ENCODE data around the gene HNRNPA0.

HNRNPA0 gene

GRCh38 chr5:137710086-137710485 is 44.1 kb downstream of the HNRNPA0 start:
- Histone ChIP-seq H3K27me3 (ENCODE audit: control insufficient read depth in 5 of 5, insufficient read depth in 4 of 5, low read length in 5 of 5) (no peaks in the 10 kb centered on the region), H3K4me3 (ENCODE audit: low read depth in 1 of 5, low read length in 5 of 5) (no peak overlapping the region), H3K36me3 (ENCODE audit: control insufficient read depth in 5 of 5, insufficient read depth in 5 of 5, low read length in 5 of 5) (peaks cover 0 to 6% (median 2%) of the 10 kb centered on the region in 5 donors), H3K4me1 (ENCODE audit: control insufficient read depth in 5 of 5, insufficient read depth in 5 of 5, low read length in 5 of 5) (no peaks in the 10 kb centered on the region), H3K9me3 (ENCODE audit: control insufficient read depth in 5 of 5, low read length in 5 of 5) (peaks cover 0 to 8% (median 0%) of the 10 kb centered on the region in 5 donors), H3K27ac (ENCODE audit: low read depth, low read length) (no peak overlapping the region), H3K9ac (ENCODE audit: low read length in 5 of 5) (no peak overlapping the region)

DNA sequence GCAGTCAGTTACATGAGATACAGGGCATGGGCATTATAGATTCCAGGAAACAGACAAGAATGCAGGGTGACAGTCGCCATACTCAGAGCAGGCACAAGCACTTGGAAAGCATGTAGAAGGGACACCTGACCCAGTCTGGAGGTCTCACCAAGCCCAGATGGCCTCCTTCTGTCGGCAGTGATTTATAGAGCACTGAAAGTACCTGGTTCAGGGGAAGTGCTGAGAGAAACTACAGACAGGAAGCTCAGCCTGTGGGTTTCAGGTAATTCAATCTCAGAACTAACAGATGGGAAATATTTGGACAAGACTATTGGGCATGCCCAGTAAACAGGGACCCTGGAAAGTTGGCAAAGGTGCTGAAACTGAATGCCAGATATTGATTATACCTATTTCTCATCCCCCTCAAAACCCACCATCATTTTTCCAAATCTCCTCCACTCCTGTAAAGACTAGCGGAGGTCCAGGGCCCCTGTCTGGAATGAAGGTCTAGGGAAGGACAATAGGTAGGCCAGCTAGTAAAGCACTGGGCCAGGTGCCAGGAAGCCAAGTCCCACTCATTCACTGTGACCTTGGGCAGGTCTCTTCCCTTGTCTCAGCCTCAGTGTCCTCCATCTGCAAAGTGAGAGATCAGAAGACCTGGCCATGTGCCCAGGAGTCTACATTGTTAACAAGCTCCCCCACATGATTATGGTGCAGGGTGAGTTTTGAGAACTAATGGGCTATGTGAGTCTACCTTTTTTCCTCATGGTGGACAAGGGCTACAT is 45.2 kb downstream of the HNRNPA0 start:
- Histone ChIP-seq H3K36me3 (ENCODE audit: control insufficient read depth in 5 of 5, insufficient read depth in 5 of 5, low read length in 5 of 5) (peaks cover 0 to 6% (median 2%) of the 10 kb centered on the region in 5 donors), H3K9me3 (ENCODE audit: control insufficient read depth in 5 of 5, low read length in 5 of 5) (peaks cover 0 to 5% (median 0%) of the 10 kb centered on the region in 5 donors), H3K4me1 (ENCODE audit: control insufficient read depth in 5 of 5, insufficient read depth in 5 of 5, low read length in 5 of 5) (no peaks in the 10 kb centered on the region), H3K27ac (ENCODE audit: low read depth, low read length) (no peak overlapping the region), H3K27me3 (ENCODE audit: control insufficient read depth in 5 of 5, insufficient read depth in 4 of 5, low read length in 5 of 5) (no peaks in the 10 kb centered on the region), H3K9ac (ENCODE audit: low read length in 5 of 5) (no peak overlapping the region), H3K4me3 (ENCODE audit: low read depth in 1 of 5, low read length in 5 of 5) (no peak overlapping the region)

DNA sequence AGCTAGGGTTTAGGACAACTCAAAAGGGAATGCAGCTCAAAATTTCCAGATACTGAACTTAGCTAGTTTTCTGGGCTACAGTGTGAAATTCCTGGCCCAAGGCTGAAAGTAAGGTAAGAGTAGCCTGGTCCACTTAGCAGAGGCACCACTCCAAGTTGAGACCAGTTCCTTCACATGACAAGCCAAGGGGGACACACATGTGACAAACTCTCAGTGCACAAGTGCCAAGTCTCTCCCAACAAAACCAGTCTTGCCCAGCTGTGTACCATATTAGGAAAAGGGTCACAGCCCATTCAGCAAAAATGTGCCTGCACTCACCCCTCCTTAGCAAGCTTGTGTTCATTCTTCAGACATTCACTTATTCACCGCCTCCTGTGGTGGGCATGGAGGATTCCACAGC is 46.1 kb downstream of the HNRNPA0 start:
- Histone ChIP-seq H3K4me3 (ENCODE audit: low read depth in 1 of 5, low read length in 5 of 5) (no peak overlapping the region), H3K36me3 (ENCODE audit: control insufficient read depth in 5 of 5, insufficient read depth in 5 of 5, low read length in 5 of 5) (peaks cover 0 to 8% (median 2%) of the 10 kb centered on the region in 5 donors), H3K9me3 (ENCODE audit: control insufficient read depth in 5 of 5, low read length in 5 of 5) (peaks cover 0 to 2% (median 0%) of the 10 kb centered on the region in 5 donors), H3K27ac (ENCODE audit: low read depth, low read length) (no peak overlapping the region), H3K4me1 (ENCODE audit: control insufficient read depth in 5 of 5, insufficient read depth in 5 of 5, low read length in 5 of 5) (no peaks in the 10 kb centered on the region), H3K9ac (ENCODE audit: low read length in 5 of 5) (no peak overlapping the region), H3K27me3 (ENCODE audit: control insufficient read depth in 5 of 5, insufficient read depth in 4 of 5, low read length in 5 of 5) (no peaks in the 10 kb centered on the region)

DNA sequence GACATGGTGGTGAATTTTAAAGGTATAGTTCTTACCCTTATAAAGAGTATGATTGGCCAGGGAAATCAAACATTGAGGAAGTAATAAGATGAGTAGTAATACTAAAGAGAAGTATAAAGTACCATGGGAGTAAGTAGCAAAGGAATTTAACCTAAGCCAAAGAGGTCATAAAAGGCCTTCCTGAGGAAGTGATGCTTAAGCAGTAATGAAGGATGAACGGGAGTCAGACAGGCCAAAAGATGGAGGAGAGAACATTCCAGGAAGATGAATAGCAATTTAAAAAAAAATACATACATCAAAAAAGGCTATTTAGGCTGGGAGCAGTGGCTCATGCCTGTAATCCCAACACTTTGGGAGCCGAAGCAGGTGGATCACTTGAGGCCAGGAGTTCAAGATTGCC is 47.3 kb downstream of the HNRNPA0 start:
- no peak overlapping the region for H3K4me3 ChIP-seq (ENCODE audit: low read depth in 1 of 5, low read length in 5 of 5)
- H3K27ac ChIP-seq (ENCODE audit: low read depth, low read length), result no peak overlapping the region
- H3K27me3 ChIP-seq (ENCODE audit: control insufficient read depth in 5 of 5, insufficient read depth in 4 of 5, low read length in 5 of 5), result no peaks in the 10 kb centered on the region
- no peak overlapping the region for H3K9ac ChIP-seq (ENCODE audit: low read length in 5 of 5)
- peaks cover 0 to 8% (median 2%) of the 10 kb centered on the region in 5 donors for H3K36me3 ChIP-seq (ENCODE audit: control insufficient read depth in 5 of 5, insufficient read depth in 5 of 5, low read length in 5 of 5)
- H3K9me3 ChIP-seq (ENCODE audit: control insufficient read depth in 5 of 5, low read length in 5 of 5), result no peaks in the 10 kb centered on the region
- no peaks in the 10 kb centered on the region for H3K4me1 ChIP-seq (ENCODE audit: control insufficient read depth in 5 of 5, insufficient read depth in 5 of 5, low read length in 5 of 5)

GRCh38 chr5:137705106-137705505 is 49.1 kb downstream of the HNRNPA0 start:
- H3K27me3 ChIP-seq (ENCODE audit: control insufficient read depth in 5 of 5, insufficient read depth in 4 of 5, low read length in 5 of 5), result no peaks in the 10 kb centered on the region
- no peak overlapping the region for H3K27ac ChIP-seq (ENCODE audit: low read depth, low read length)
- H3K9me3 ChIP-seq (ENCODE audit: control insufficient read depth in 5 of 5, low read length in 5 of 5), result no peaks in the 10 kb centered on the region
- H3K9ac ChIP-seq (ENCODE audit: low read length in 5 of 5), result no peak overlapping the region
- peaks cover 0 to 3% (median 1%) of the 10 kb centered on the region in 5 donors for H3K4me1 ChIP-seq (ENCODE audit: control insufficient read depth in 5 of 5, insufficient read depth in 5 of 5, low read length in 5 of 5)
- peaks cover 0 to 8% (median 2%) of the 10 kb centered on the region in 5 donors for H3K36me3 ChIP-seq (ENCODE audit: control insufficient read depth in 5 of 5, insufficient read depth in 5 of 5, low read length in 5 of 5)
- no peak overlapping the region for H3K4me3 ChIP-seq (ENCODE audit: low read depth in 1 of 5, low read length in 5 of 5)

DNA sequence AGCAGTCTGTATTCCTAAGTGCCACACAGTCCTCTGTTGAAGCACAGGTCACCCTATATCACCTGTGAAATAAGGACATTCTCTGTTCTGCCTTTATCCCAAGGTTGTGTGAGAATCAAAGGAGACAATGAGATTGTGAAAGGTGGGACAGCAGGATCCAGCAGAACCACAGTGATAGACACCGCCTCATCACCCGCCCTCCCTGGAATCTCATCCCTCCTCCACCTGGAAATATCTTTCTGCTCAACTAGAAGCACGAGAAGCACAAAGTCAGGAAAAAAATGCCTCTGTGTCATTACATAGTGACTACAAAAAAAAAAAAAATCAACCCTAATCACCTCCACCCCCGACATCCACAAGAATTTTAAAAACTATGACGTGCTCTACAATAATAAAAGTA is 50.6 kb downstream of the HNRNPA0 start:
- H3K9ac ChIP-seq (ENCODE audit: low read length in 5 of 5), result no peak overlapping the region

GRCh38 chr5:137700282-137700680 is 53.9 kb downstream of the HNRNPA0 start:
- peak overlapping the region in 1 of 5 donors; percentile 1 for H3K9ac ChIP-seq (ENCODE audit: low read length in 5 of 5)
- no peak overlapping the region for H3K4me3 ChIP-seq (ENCODE audit: low read depth in 1 of 5, low read length in 5 of 5)
- no peaks in the 10 kb centered on the region for H3K9me3 ChIP-seq (ENCODE audit: control insufficient read depth in 5 of 5, low read length in 5 of 5)
- H3K27ac ChIP-seq (ENCODE audit: low read depth, low read length), result no peak overlapping the region
- H3K36me3 ChIP-seq (ENCODE audit: control insufficient read depth in 5 of 5, insufficient read depth in 5 of 5, low read length in 5 of 5), result peaks cover 0 to 9% (median 0%) of the 10 kb centered on the region in 5 donors
- no peaks in the 10 kb centered on the region for H3K27me3 ChIP-seq (ENCODE audit: control insufficient read depth in 5 of 5, insufficient read depth in 4 of 5, low read length in 5 of 5)
- H3K4me1 ChIP-seq (ENCODE audit: control insufficient read depth in 5 of 5, insufficient read depth in 5 of 5, low read length in 5 of 5), result peaks cover 2 to 27% (median 13%) of the 10 kb centered on the region in 5 donors

More for the DNA sequence above, 50.6 kb downstream of the HNRNPA0 start:
- no peaks in the 10 kb centered on the region for H3K27me3 ChIP-seq (ENCODE audit: control insufficient read depth in 5 of 5, insufficient read depth in 4 of 5, low read length in 5 of 5)
- peaks cover 0 to 15% (median 11%) of the 10 kb centered on the region in 5 donors for H3K4me1 ChIP-seq (ENCODE audit: control insufficient read depth in 5 of 5, insufficient read depth in 5 of 5, low read length in 5 of 5)
- no peak overlapping the region for H3K4me3 ChIP-seq (ENCODE audit: low read depth in 1 of 5, low read length in 5 of 5)
- H3K36me3 ChIP-seq (ENCODE audit: control insufficient read depth in 5 of 5, insufficient read depth in 5 of 5, low read length in 5 of 5), result peaks cover 0 to 2% (median 0%) of the 10 kb centered on the region in 5 donors
- H3K9me3 ChIP-seq (ENCODE audit: control insufficient read depth in 5 of 5, low read length in 5 of 5), result no peaks in the 10 kb centered on the region
- H3K27ac ChIP-seq (ENCODE audit: low read depth, low read length), result no peak overlapping the region

DNA sequence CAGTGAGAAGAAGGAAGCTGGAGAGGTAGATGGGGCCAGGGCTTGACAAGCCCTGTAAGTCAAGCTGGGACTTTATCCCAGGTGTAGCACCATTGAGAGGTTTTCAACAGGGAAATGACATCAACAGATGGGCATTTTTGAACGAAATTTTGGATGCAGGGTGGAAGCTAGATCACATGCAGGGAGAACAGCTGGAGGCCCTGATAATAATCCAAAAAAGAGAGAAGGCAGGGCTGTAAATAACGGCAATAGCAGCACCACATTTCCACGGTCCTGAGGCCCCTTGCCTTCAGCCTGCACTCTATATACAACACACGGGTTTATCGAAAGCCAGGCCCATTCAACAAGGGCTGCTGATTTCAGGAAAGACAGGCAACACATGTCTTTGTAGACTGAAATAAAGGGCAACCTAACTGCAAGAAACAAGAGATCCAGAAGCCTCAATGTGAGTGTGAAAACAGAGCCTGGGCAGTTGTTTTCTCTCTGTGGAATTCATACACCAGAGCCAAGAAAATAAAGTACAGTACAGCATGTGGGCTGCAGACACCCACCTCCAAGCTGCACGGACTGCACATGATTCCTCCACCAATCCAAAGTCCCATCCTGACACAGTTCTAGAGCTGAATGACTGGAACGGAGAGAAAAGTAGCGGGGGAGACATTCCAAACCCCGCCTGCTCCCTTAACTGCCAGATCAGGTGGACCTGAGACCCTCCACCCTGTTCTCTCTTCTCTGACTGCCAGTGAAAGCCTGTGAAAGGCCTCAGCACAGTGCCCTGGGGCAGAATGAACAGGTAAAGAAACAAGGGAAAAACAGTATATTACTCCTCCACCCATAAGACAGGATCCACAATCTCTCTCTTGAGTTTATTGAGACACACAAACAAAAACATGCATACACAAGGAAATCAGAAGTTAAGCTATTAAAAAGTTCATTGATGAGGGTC is 54.6 kb downstream of the HNRNPA0 start:
- Histone ChIP-seq H3K27me3 (ENCODE audit: control insufficient read depth in 5 of 5, insufficient read depth in 4 of 5, low read length in 5 of 5) (no peaks in the 10 kb centered on the region), H3K9me3 (ENCODE audit: control insufficient read depth in 5 of 5, low read length in 5 of 5) (no peaks in the 10 kb centered on the region), H3K9ac (ENCODE audit: low read length in 5 of 5) (peak overlapping the region in 2 of 5 donors; percentile 1 to 31), H3K27ac (ENCODE audit: low read depth, low read length) (no peak overlapping the region), H3K4me3 (ENCODE audit: low read depth in 1 of 5, low read length in 5 of 5) (no peak overlapping the region), H3K4me1 (ENCODE audit: control insufficient read depth in 5 of 5, insufficient read depth in 5 of 5, low read length in 5 of 5) (peaks cover 3 to 34% (median 13%) of the 10 kb centered on the region in 5 donors), H3K36me3 (ENCODE audit: control insufficient read depth in 5 of 5, insufficient read depth in 5 of 5, low read length in 5 of 5) (peaks cover 0 to 9% (median 0%) of the 10 kb centered on the region in 5 donors)

DNA sequence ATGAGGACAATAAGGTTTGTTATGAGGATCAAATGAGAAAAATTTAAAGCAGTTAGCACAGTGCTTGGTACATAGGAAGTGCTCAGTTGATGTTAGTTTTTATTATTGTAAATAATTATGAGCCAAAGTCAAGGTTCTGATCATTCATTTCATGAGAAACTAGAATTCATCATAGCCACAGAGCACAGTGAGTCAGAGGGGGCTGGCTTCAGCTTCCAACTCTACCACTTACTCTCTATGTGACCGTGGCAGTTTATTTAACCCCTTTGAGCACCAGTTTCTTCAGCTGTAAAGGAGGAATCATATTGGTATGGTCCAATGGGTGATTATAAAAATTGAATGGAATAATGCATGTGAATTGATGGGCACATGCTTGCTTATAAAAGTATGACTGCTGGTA is 57.7 kb downstream of the HNRNPA0 start:
- no peaks in the 10 kb centered on the region for H3K27me3 ChIP-seq (ENCODE audit: control insufficient read depth in 5 of 5, insufficient read depth in 4 of 5, low read length in 5 of 5)
- H3K4me3 ChIP-seq (ENCODE audit: low read depth in 1 of 5, low read length in 5 of 5), result no peak overlapping the region
- H3K27ac ChIP-seq (ENCODE audit: low read depth, low read length), result peak overlapping the region; percentile 39
- no peaks in the 10 kb centered on the region for H3K9me3 ChIP-seq (ENCODE audit: control insufficient read depth in 5 of 5, low read length in 5 of 5)
- peaks cover 3 to 49% (median 13%) of the 10 kb centered on the region in 5 donors for H3K4me1 ChIP-seq (ENCODE audit: control insufficient read depth in 5 of 5, insufficient read depth in 5 of 5, low read length in 5 of 5)
- no peak overlapping the region for H3K9ac ChIP-seq (ENCODE audit: low read length in 5 of 5)
- peaks cover 0 to 11% (median 6%) of the 10 kb centered on the region in 5 donors for H3K36me3 ChIP-seq (ENCODE audit: control insufficient read depth in 5 of 5, insufficient read depth in 5 of 5, low read length in 5 of 5)
